ENCODE data around the gene CDHR3. TPM values are rescaled to one million over a fixed set of nuclear protein-coding genes. Genes with fewer than 3 reads are reported as not detected.

Gene CDHR3
- total and polyA plus RNA-seq, 5 experiments from 2014 or later: 0.63 to 6.0 (median 2.0) TPM

DNA sequence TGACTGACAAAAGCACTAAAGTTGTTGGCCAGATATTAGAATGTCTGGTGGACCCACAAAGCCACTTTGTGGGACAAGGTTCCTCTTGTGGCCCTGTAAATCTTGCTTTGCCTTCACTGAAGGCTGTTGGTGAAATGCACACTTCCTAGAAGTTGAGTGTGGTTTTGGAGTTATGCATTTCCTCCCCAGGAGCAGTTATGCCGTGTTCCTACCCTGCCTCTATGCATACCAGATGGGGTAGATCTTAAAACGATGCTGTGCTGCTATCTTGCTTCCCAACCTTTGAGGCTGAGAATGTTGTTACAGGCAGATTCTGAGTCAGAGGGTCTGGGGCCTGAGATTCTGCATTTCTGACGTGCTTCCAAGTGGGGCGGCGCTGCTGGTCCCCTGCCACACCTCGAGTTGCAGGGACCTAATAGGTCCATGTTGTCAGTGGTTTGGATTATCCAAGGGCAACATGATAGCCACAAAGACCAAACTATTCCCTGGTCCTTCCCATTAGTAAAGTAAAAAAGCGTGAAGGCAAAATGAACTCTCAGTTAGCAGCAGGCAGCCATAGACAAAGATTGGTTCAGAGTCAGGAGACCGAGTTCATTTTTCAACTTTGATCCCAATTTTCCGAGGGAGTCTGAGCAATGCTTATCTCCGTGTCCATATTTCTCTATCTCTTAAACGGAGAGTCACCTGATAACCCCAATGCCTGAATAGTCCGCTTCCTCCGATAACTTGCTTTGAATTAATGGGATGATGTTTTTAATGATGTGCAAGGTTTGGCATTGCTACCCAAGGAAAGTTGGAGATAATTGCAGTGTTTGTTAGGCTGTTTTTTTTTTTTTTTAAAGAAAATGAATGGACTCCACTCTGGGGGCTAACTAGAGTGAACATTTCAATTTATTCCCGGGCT is 55.8 kb downstream of the CDHR3 start:
- no peak for DNase-seq
- H3K4me1 Mint-ChIP-seq: peaks cover 28 to 73% (median 69%) of the 10 kb centered on the region in 4 donors
- H3K36me3 Mint-ChIP-seq: peaks cover 0 to 2% (median 0%) of the 10 kb centered on the region in 3 donors
- peak overlapping the region in 6 of 10 donors; percentile 28 to 98 (median 69) for H3K27ac Mint-ChIP-seq
- no peak overlapping the region for H3K4me3 Mint-ChIP-seq
- peaks cover 0 to 4% (median 0%) of the 10 kb centered on the region in 5 donors for H3K27me3 Mint-ChIP-seq
- ATAC-seq: no peak
- POLR2A ChIA-PET: no interaction called here
- peaks cover 0 to 1% (median 0%) of the 10 kb centered on the region in 9 donors for H3K9me3 Mint-ChIP-seq

DNA sequence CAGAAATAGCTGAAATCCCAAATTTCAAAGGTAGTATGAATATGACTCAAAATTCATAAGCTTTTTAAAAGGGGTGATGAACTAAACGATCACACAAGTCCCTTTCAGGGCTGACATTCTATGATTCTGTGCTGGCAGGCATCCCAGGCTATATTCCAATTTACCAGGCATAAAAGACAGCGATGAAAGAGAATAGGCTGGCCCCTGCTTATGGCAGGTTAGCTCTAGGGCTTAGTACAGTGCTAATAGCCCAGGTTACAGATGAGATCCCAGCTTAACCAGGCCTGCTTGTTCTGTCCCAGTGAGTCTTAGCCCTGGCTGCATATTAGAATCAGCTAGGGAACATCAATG is 56.4 kb downstream of the CDHR3 start:
- Mint-ChIP-seq H3K4me3 (no peak overlapping the region), H3K27ac (peak overlapping the region in 8 of 10 donors; percentile 53 to 98 (median 74)), H3K36me3 (peaks cover 0 to 2% (median 0%) of the 10 kb centered on the region in 3 donors), H3K27me3 (peaks cover 0 to 4% (median 0%) of the 10 kb centered on the region in 5 donors), H3K4me1 (peaks cover 34 to 79% (median 75%) of the 10 kb centered on the region in 4 donors), H3K9me3 (peaks cover 0 to 1% (median 0%) of the 10 kb centered on the region in 9 donors)
- ATAC-seq (no peak), DNase-seq (no peak)
- POLR2A ChIA-PET: no interaction called here

DNA sequence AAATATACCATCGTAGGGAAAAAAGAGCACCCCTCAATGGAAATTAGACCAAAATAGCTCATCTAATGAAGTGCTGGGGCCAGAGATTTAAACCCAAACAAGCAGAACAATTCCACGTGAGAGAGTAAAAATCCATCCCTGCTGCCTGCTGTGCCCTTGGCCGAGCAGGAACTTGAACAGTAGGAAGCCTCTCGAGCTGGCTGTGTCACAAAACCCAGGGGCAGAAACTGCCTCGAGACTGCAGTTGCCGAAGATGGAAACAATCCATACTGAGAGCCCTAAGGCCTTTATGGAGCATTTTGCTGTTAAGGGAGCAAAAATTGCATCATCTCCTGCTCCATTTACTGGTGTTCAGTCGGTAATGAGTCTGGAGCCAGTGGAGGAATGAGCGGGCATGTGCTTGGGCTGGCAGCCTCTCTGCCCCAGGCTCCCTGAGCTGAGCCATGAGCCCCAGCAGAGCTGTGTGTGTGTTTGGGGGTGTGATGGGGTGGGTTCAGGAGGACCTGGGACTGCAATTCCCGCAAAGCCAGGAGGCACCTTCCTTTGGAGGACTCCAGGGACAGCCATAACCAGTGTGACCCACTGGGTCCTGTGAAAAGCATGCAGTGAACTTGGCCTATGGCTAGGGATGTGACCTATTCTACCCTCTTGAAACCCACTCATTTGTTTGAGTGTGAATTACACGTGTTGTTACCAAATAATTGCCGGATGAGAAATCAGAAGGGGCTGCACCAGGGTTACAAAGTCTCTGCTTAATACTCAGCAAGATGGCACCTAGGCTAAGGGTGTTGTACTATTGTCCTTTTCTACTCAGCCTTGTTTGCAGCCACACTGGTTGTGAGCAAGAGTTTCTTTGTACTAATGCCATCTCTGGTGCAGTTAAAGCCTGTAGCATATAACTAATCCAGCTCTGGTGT is 58.3 kb downstream of the CDHR3 start:
- peaks cover 0 to 1% (median 0%) of the 10 kb centered on the region in 9 donors for H3K9me3 Mint-ChIP-seq
- peak overlapping the region; percentile 83 to 99 (median 98) for H3K27ac Mint-ChIP-seq
- peak in 1 of 2 donors; percentile 37 for ATAC-seq
- POLR2A ChIA-PET: interaction anchor here (0.6 to 3.3 kb wide), 14 partner anchors 8 to 1008 kb away, joined by 3 to 24 read pairs (median 5); partner anchors contain the start of genes ATXN7L1, RINT1 and SYPL1
- H3K36me3 Mint-ChIP-seq: peaks cover 0 to 2% (median 0%) of the 10 kb centered on the region in 3 donors
- H3K4me3 Mint-ChIP-seq: peak overlapping the region; percentile 46 to 80 (median 70)
- peaks cover 32 to 76% (median 75%) of the 10 kb centered on the region in 4 donors for H3K4me1 Mint-ChIP-seq
- DNase-seq: peak in 1 of 10 donors; percentile 24
- peaks cover 0 to 3% (median 0%) of the 10 kb centered on the region in 5 donors for H3K27me3 Mint-ChIP-seq

DNA sequence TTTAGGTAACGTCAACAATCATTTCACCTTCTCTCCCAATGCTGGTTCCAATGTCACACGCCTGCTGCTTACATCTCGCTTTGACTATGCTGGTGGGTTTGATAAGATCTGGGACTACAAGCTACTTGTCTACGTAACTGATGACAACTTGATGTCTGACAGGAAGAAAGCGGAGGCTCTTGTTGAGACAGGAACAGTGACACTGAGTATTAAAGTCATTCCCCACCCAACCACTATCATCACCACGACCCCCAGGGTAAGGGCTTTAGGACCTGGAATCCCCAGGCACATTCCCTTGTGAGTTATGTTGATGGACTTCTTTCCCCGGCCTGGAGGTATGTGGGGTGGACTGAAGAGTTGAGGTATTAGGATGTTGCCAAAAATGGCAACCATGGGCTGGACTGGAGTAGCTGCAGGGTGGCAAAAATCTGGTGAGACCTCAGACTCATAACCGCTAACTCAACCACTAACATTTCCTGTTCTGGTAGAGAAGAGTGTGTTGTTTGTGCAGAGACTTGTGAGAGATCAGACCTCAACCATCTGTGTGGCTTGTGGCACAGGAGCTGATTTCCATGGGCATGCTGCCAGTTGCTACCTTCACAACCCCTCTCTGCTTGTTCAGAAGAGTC is 59.2 kb downstream of the CDHR3 start:
- ATAC-seq (peak; percentile 80 to 86), DNase-seq (peak; percentile 45 to 97 (median 90))
- Mint-ChIP-seq H3K9me3 (no peaks in the 10 kb centered on the region), H3K27ac (peak overlapping the region; percentile 83 to 99 (median 98)), H3K4me3 (peak overlapping the region; percentile 49 to 80 (median 71)), H3K4me1 (peaks cover 32 to 80% (median 77%) of the 10 kb centered on the region in 4 donors), H3K36me3 (peaks cover 0 to 2% (median 0%) of the 10 kb centered on the region in 3 donors), H3K27me3 (peaks cover 0 to 3% (median 0%) of the 10 kb centered on the region in 5 donors)
- POLR2A ChIA-PET: interaction anchor here (0.6 to 3.3 kb wide), 19 partner anchors 9 to 1009 kb away, joined by 3 to 24 read pairs (median 4); partner anchors contain the start of genes ATXN7L1, RINT1 and SYPL1

DNA sequence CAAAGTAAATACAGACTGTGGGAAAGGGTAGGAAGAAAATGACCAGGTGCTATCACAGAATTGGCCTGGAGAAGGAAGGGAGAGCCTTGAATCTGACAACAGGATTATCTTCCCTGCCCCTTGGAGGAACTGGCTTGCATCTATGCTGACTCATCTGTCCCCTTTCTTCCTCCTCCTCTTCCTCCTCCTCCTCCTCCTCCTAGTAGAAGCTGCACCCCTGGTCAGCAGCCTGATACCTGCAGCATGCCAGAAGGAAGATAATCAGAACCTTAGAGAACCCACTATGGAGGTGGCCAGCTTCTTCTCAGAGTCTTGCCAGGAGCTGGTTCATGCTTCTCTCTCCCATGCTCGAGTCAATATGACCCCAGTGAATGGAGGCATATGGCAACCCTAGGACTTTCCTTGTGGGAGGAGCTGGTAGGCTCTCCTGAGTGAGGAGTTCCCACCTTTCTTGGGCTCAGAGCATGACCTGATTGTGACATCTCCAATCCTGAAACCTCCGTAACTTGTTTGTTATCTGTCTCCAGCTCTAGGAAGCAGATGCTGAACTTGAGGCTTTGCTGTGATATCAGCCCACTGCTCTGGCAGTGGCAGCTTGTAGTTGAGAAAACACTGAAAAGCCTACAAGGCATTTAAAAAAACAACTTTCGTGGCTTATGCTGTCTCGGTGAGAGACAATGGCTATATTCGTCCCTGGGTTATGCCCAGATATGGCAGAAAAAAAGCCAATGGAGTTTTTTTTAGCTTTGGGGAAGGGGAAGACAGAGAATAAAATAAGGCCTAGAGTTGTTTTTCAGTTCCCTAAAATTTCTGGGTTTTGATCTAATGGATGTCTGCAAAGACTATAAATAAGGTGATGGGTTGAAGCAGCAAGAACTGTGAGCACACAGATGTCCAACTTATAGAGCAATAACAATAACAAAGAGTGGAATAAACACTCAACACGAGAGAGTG is 60.6 kb downstream of the CDHR3 start:
- POLR2A ChIA-PET: interaction anchor here (1.3 to 3.3 kb wide), 8 partner anchors 9 to 334 kb away, joined by 3 to 24 read pairs (median 8); partner anchors contain the start of gene SYPL1
- H3K27me3 Mint-ChIP-seq: peaks cover 0 to 3% (median 0%) of the 10 kb centered on the region in 5 donors

DNA sequence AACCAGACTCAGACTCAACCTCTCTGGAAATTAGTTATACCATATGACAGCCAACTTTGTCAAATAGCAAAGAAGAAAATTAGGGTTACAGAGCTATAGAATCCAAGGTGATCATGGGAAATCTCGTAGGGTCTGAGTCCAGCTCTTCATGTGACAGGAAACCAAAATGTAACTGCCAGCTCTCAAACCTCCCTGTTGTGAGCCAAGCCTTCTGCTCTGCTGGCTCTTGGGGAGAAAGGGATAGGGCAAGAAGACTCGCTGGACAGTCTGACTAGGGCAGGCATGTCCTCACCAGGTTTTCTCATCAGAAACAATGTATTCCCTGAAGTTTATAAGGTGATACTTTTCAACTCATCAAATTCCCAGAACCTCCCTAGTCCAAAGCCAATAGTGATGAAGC is 63.0 kb downstream of the CDHR3 start:
- POLR2A ChIA-PET: interaction anchor here (0.7 to 3.3 kb wide), 3 partner anchors 8 to 147 kb away, joined by 3 to 16 read pairs (median 3); no protein-coding TSS in a partner anchor
- Mint-ChIP-seq H3K4me3 (no peak overlapping the region), H3K27me3 (peaks cover 0 to 3% (median 0%) of the 10 kb centered on the region in 5 donors), H3K9me3 (no peaks in the 10 kb centered on the region), H3K4me1 (peaks cover 36 to 77% (median 71%) of the 10 kb centered on the region in 4 donors), H3K27ac (peak overlapping the region in 2 of 10 donors; percentile 27 to 30), H3K36me3 (peaks cover 0 to 2% (median 0%) of the 10 kb centered on the region in 3 donors)
- ATAC-seq (no peak), DNase-seq (no peak)

More for the DNA sequence above, 60.6 kb downstream of the CDHR3 start:
- ATAC-seq: no peak
- Mint-ChIP-seq H3K27ac (peak overlapping the region; percentile 58 to 99 (median 98)), H3K4me3 (peak overlapping the region in 9 of 10 donors; percentile 49 to 80 (median 69)), H3K4me1 (peaks cover 30 to 77% (median 76%) of the 10 kb centered on the region in 4 donors), H3K9me3 (no peaks in the 10 kb centered on the region), H3K36me3 (peaks cover 0 to 2% (median 0%) of the 10 kb centered on the region in 3 donors)
- peak in 2 of 10 donors; percentile 15 to 20 for DNase-seq

DNA sequence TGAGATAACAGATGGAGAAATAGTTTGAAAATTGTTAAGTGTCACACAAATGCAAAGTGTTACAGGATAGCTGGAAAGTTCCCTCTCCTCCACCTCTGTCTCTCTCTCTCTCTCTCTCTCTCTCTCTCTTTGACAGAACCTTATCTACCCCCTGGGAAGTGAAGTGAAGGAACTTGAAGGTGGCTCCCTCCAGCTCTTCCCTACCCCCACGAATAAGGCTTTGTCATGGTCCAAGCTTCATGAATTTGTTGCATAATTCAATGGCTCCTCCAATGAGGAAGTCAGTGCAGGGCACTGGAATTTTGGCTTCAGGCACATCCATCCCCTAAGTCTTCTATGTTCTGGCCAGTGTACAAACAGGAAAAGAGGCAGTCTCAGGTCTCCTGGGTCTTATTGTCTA is 66.4 kb downstream of the CDHR3 start:
- Mint-ChIP-seq H3K36me3 (no peaks in the 10 kb centered on the region), H3K27me3 (peaks cover 0 to 1% (median 0%) of the 10 kb centered on the region in 5 donors), H3K4me1 (peaks cover 26 to 59% (median 52%) of the 10 kb centered on the region in 4 donors), H3K27ac (peak overlapping the region in 3 of 10 donors; percentile 60 to 83 (median 82)), H3K9me3 (no peaks in the 10 kb centered on the region), H3K4me3 (no peak overlapping the region)
- DNase-seq (no peak), ATAC-seq (no peak)
- POLR2A ChIA-PET: interaction anchor here (0.7 kb wide), 1 partner anchor 79 kb away, joined by 3 read pairs; no protein-coding TSS in a partner anchor

DNA sequence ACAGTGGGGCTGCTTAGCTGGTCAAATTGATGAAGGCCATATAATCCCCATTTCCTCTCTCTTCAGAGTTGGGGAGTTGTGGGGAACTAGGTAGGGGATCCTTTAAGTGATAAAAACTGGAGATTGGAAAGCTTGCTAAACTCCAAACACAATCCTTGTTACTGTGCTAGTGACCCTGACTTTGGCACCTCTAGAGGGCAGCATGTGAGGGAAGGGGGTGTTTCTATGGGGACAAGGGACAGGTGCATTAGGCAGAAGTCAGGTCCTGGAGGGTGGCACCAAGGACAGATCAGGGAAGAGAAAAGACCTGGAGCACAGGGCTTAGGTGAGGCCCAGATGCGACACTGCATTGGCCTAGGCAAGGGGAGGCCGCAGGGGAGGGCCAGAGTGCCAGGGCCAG is 66.9 kb downstream of the CDHR3 start:
- Mint-ChIP-seq H3K4me1 (peaks cover 26 to 54% (median 48%) of the 10 kb centered on the region in 4 donors), H3K27ac (peak overlapping the region in 2 of 10 donors; percentile 47 to 66), H3K4me3 (no peak overlapping the region), H3K36me3 (no peaks in the 10 kb centered on the region), H3K27me3 (peaks cover 0 to 1% (median 0%) of the 10 kb centered on the region in 5 donors), H3K9me3 (no peaks in the 10 kb centered on the region)
- DNase-seq: no peak
- POLR2A ChIA-PET: no interaction called here
- no peak for ATAC-seq

DNA sequence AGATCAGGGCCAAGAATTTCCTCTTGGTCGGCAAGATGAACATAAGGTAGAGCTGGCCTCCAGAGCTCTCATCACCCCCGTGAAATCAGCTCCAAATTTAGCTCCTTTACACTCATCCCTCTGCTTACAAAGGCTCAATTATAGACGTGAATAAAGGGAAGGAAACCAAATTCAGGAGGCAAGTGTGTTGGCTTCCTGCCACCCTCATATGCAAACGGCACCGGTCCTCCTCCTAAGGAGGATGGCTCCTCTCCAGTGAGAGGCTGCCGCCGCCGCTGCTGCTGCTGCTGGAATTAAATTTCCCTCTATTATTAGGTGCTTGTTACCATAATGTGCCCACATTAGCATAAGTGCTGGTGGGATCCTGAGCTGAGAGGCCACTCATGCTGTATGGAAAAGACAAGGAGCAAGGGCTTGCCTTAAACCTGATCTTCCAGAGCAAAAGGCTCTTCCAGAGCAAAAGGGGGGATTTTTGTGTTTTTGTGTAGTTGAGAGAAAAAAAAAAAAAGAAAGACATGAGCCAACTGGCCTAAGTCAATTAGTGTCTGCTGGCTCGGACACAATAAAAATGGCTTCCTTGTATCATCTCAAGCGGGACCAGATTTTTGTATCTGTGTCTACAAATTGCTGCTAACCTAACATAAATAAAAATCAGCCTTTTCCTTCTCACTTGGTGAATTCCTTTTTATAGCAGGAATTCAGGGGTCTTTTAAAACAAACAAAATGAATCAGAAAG is 68.4 kb downstream of the CDHR3 start:
- peak overlapping the region in 6 of 10 donors; percentile 6 to 55 (median 28) for H3K4me3 Mint-ChIP-seq
- POLR2A ChIA-PET: no interaction called here
- peaks cover 22 to 43% (median 39%) of the 10 kb centered on the region in 4 donors for H3K4me1 Mint-ChIP-seq
- H3K27ac Mint-ChIP-seq: peak overlapping the region in 4 of 10 donors; percentile 6 to 72 (median 46)
- H3K36me3 Mint-ChIP-seq: no peaks in the 10 kb centered on the region
- DNase-seq (peak in 3 of 10 donors; percentile 23 to 39 (median 27)), ATAC-seq (peak; percentile 35 to 46)
- H3K27me3 Mint-ChIP-seq: peaks cover 0 to 1% (median 0%) of the 10 kb centered on the region in 5 donors
- no peaks in the 10 kb centered on the region for H3K9me3 Mint-ChIP-seq

DNA sequence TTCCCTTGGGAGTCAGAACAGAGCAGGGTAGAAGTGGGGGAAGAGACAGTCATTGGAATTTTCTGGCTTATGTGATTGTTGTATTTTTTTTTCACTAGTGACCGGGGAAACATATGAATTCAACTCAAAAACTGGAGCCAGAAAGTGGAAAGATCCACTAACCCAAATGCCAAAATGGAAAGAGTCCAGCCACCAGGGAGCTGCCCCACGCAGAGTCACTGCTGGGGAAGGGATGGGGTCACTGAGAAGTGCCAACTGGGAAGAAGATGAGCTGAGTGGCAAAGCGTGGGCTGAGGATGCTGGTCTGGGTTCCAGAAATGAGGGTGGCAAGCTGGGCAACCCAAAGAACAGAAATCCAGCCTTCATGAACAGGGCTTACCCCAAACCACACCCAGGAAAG is 69.2 kb downstream of the CDHR3 start:
- Mint-ChIP-seq H3K4me3 (no peak overlapping the region), H3K27me3 (peaks cover 0 to 1% (median 0%) of the 10 kb centered on the region in 5 donors), H3K27ac (peak overlapping the region in 4 of 10 donors; percentile 14 to 60 (median 56)), H3K36me3 (no peaks in the 10 kb centered on the region), H3K9me3 (no peaks in the 10 kb centered on the region), H3K4me1 (peaks cover 20 to 40% (median 36%) of the 10 kb centered on the region in 4 donors)
- POLR2A ChIA-PET: interaction anchor here (0.6 to 2.2 kb wide), 2 partner anchors 9 to 275 kb away, joined by 3 to 9 read pairs; no protein-coding TSS in a partner anchor
- no peak for DNase-seq
- ATAC-seq: no peak

All from naive thymus-derived CD8-positive, alpha-beta T cell (primary cell).